Thyroid gland (tissue), 4 donors: ENCODE measurements around the gene UGT1A10. TPM values are rescaled to one million over a fixed set of nuclear protein-coding genes. Genes with fewer than 3 reads are reported as not detected.
"Not testable (repeated sequence)": the region's sequence is repeated elsewhere in the genome, so short reads cannot be mapped to it uniquely, and the experiment has no call there.

Experiments
- DNase-seq, 2 donors: peaks; one replicate each; pipeline ENCODE4 v3.0.0-alpha.2; 2019
- H3K27ac ChIP-seq, 3 donors: fragments of 200-600 bp; sonication (generic); 1 replicate in 2 of 3; 2 replicates in 1 of 3; pipeline ENCODE4 v1.5.1; 2016 to 2019; ENCODE audit warnings: mild to moderate bottlenecking in 1 of 3, moderate library complexity in 1 of 3
- H3K27me3 ChIP-seq: fragments of 200-600 bp; sonication (generic); one replicate; pipeline ENCODE4 v1.5.1; 2019
- H3K36me3 ChIP-seq, 2 donors: fragments of 200-600 bp; sonication (generic); one replicate each; pipeline ENCODE4 v1.5.1; 2016 to 2019
- H3K4me1 ChIP-seq, 2 donors: fragments of 200-600 bp; sonication (generic); one replicate each; pipeline ENCODE4 v1.5.1; 2017 to 2019
- H3K4me3 ChIP-seq, 3 donors: fragments of 200-600 bp; sonication (generic); replicated peaks in 1 of 3; 1 replicate in 2 of 3; 2 replicates in 1 of 3; pipeline ENCODE4 v1.5.1; 2016; ENCODE audit warnings: mild to moderate bottlenecking in 1 of 3
- H3K9me3 ChIP-seq: fragments of 200-600 bp; sonication (generic); one replicate; pipeline ENCODE4 v1.5.1; 2017
- POLR2A ChIP-seq, 2 donors: fragments of 450-650 bp; IDR thresholded peaks; one replicate each; pipeline ENCODE4 v1.6.1; 2017; ENCODE audit warnings: antibody characterized with exemption in 2 of 2, mild to moderate bottlenecking in 2 of 2, moderate library complexity in 1 of 2
- WGBS, 2 donors: methylation state at CpG; one replicate each; pipeline ENCODE4 v1.1.5; 2017; 5-methylcytosine and 5-hydroxymethylcytosine counted together
- intact Hi-C: fragments of 100-400 bp; cut with DNase I; formaldehyde crosslinking; loops from one replicate; pipeline ENCODE4 v1.15.1; 2023
- total RNA-seq, 4 donors: library from RNA; depleted of rRNA; stranded (reverse); fragments of >200 nt; gene quantifications; one replicate each; pipeline ENCODE4 v1.2.3, GENCODE V29; 2016
- TF ChIP-seq, protein P1 (sequence below), 6 experiments: fragments of 200-600 bp in 3 of 6; fragments of 450-650 bp in 3 of 6; sonication (generic) in 3 of 6; IDR thresholded peaks; one replicate each; pipeline ENCODE4 v1.5.1; 2016 to 2019; ENCODE audit warnings: antibody characterized with exemption in 6 of 6, mild to moderate bottlenecking in 2 of 6, inconsistent platforms in 1 of 6, moderate library complexity in 1 of 6

UGT1A10 gene
- total RNA-seq, 4 donors from 2014 or later = 0.27 TPM; not detected in 3

DNA sequence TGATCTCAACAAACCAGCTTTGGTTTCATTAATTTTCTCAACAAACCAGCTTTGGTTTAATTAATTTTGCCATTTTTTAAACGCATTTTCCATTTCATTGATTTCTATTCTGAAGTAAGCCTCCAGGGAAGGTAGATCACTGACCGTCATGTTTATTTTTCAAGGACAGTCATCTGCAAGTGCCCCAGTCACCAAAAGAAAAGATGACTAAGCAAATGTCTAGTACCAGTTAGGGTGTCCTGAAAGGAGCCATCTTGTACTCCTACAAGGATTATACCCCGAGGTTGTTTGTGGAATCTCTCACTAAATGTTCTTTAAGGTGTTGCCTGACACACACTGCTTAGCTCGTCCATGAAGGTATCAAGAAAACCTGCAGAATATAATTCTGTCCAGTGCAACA lies 25.0 kb upstream of the UGT1A10 start:
- Histone ChIP-seq H3K9me3 (no peaks in the 10 kb centered on the region), H3K27ac (no peak overlapping the region), H3K27me3 (no peaks in the 10 kb centered on the region), H3K36me3 (no peaks in the 10 kb centered on the region), H3K4me3 (no peak overlapping the region), H3K4me1 (no peaks in the 10 kb centered on the region)
- TF ChIP-seq POLR2A (IDR thresholded peaks at IDR 0.05) = no peak
- TF ChIP-seq, protein P1, sequence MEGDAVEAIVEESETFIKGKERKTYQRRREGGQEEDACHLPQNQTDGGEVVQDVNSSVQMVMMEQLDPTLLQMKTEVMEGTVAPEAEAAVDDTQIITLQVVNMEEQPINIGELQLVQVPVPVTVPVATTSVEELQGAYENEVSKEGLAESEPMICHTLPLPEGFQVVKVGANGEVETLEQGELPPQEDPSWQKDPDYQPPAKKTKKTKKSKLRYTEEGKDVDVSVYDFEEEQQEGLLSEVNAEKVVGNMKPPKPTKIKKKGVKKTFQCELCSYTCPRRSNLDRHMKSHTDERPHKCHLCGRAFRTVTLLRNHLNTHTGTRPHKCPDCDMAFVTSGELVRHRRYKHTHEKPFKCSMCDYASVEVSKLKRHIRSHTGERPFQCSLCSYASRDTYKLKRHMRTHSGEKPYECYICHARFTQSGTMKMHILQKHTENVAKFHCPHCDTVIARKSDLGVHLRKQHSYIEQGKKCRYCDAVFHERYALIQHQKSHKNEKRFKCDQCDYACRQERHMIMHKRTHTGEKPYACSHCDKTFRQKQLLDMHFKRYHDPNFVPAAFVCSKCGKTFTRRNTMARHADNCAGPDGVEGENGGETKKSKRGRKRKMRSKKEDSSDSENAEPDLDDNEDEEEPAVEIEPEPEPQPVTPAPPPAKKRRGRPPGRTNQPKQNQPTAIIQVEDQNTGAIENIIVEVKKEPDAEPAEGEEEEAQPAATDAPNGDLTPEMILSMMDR (IDR thresholded peaks at IDR 0.05) = no peak
- 79 to 82% methylated on average over 4 of the region's 4 CpGs for WGBS, 2 donors
- DNase-seq = no peak
- intact Hi-C loops = no loop called here

DNA sequence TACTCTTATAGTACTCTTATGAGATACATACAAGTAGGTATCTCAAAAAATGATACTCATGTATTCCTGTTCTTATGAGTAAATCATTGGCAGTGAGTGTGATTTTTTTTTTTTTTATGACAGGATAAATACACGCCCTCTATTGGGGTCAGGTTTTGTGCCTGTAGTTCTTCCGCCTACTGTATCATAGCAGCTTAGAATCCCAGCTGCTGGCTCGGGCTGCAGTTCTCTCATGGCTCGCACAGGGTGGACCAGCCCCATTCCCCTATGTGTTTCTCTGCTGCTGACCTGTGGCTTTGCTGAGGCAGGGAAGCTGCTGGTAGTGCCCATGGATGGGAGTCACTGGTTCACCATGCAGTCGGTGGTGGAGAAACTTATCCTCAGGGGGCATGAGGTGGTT lies 18.8 kb upstream of the UGT1A10 start, which contains the start of gene UGT1A8:
Gene UGT1A8, plus strand, starts transcription at position 158 of the 400 bp plus-strand sequence. Its CDS starts 75 bp downstream, at position 233.
- intact Hi-C loops, DNase-seq: not testable (repeated sequence)
- WGBS, 2 donors = 81 to 86% methylated on average over 5 of the region's 5 CpGs

DNA sequence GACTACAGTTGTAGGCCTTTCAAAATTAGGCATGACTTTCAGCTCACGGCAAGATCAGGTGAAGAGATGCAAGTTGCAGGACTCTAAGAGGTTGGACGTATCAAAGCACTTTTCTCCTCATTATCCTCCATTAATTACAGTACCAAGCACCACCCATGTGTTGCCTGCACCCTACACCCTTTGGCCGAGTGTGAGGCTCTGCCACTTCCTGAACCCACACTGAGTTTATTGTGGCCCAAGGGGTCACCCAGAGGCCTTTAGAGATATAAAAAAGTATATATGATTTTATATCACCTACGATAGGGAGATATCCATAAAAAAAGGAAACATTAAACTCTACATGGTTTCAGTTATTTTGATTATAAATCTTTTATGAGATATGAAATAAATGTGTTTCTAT lies 16.0 kb upstream of the UGT1A10 start:
- Histone ChIP-seq H3K27me3 (no peaks in the 10 kb centered on the region), H3K27ac (no peak overlapping the region), H3K9me3 (no peaks in the 10 kb centered on the region), H3K36me3 (no peaks in the 10 kb centered on the region), H3K4me3 (no peak overlapping the region), H3K4me1 (no peaks in the 10 kb centered on the region)
- intact Hi-C loops = no loop called here
- 78 to 85% methylated on average over 4 of the region's 4 CpGs for WGBS, 2 donors
- DNase-seq = no peak
- TF ChIP-seq, protein P1 (IDR thresholded peaks at IDR 0.05) = no peak
- TF ChIP-seq POLR2A (IDR thresholded peaks at IDR 0.05) = no peak

More for the DNA sequence above, 18.8 kb upstream of the UGT1A10 start, which contains the start of gene UGT1A8:
- H3K27ac ChIP-seq, H3K4me1 ChIP-seq, H3K9me3 ChIP-seq, H3K27me3 ChIP-seq, H3K4me3 ChIP-seq, H3K36me3 ChIP-seq: not testable (repeated sequence)

DNA sequence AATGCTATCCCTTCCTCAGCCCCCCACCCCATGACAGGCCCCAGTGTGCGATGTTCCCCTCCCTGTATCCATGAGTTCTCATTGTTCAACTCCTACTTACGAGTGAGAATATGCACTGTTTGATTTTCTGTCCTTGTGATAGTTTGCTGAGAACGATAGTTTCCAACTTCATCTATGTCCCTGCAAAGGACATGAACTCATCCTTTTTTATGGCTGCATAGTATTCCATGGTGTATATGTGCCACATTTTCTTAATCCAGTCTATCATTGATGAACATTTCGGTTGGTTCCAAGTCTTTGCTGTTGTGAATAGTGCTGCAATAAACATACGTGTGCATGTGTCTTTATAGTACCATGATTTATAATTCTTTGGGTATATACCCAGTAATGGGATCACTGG lies 14.4 kb upstream of the UGT1A10 start:
- H3K27me3 ChIP-seq, H3K9me3 ChIP-seq, H3K4me3 ChIP-seq, H3K27ac ChIP-seq, H3K4me1 ChIP-seq, DNase-seq, H3K36me3 ChIP-seq, intact Hi-C loops: not testable (repeated sequence)
- 91 to 93% methylated on average over 5 of the region's 5 CpGs for WGBS, 2 donors

DNA sequence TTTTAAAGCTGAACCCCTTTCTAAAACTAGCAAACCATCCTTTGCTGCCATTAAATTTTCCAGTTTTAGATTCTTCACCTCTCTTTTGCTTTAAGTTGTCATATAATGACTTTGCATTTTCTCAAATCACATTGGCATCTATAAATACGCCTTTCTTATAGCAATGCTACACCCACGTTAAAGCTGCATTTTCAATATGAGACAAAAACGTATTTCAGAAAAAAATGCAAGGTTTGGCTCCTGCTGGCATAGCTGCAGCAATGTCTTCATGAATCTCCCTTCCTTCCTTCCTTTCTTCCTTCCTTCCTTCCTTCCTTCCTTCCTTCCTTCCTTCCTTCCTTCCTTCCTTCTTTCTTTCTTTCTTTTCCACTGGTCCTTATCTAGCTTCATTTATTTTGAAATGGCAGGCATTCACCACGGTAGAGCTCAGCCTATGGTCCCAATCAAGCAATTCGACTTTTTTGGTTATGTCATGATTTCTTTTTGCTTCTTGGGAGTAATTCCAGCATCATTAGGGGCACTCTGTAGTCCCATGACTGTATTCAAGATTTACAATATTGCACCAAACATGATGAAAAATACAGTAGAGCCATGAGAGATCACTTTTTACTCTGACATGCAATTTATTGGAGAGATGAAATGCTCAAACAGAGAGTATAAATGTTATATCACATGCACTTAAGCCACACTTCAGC lies 8.8 kb upstream of the UGT1A10 start:
- Histone ChIP-seq H3K36me3 (no peaks in the 10 kb centered on the region), H3K4me1 (no peaks in the 10 kb centered on the region), H3K27me3 (no peaks in the 10 kb centered on the region), H3K9me3 (no peaks in the 10 kb centered on the region), H3K4me3 (no peak overlapping the region), H3K27ac (no peak overlapping the region)
- 62 to 71% methylated on average over 5 of the region's 5 CpGs for WGBS, 2 donors
- TF ChIP-seq, protein P1 (IDR thresholded peaks at IDR 0.05) = no peak
- intact Hi-C loops = no loop called here
- DNase-seq = no peak

DNA sequence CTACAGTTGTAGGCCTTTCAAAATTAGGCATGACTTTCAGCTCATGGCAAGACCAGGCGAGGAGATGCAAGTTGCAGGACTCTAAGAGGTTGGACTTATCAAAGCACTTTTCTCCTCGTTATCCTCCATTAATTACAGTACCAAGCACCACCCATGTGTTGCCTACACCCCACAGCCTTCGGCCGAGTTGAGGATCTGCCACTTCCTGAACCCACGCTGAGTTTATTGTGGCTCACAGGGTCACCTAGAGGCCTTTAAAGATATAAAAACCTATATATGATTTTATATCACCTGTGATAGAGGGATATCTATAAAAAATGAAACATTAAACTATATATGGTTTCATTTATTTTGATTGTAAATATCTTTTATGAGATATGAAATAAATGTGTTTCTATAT lies 2.6 kb downstream of the UGT1A10 start:
- DNase-seq = no peak
- Histone ChIP-seq H3K27ac (no peak overlapping the region), H3K4me3 (no peak overlapping the region), H3K36me3 (no peaks in the 10 kb centered on the region), H3K4me1 (no peaks in the 10 kb centered on the region), H3K9me3 (no peaks in the 10 kb centered on the region), H3K27me3 (no peaks in the 10 kb centered on the region)
- 74 to 76% methylated on average over 5 of the region's 5 CpGs for WGBS, 2 donors
- TF ChIP-seq, protein P1 (IDR thresholded peaks at IDR 0.05) = no peak
- no peak for TF ChIP-seq POLR2A (IDR thresholded peaks at IDR 0.05)
- intact Hi-C loops = no loop called here
